IMR-90 (cell line): ENCODE measurements around the gene NDRG2. TPM values are rescaled to one million over a fixed set of nuclear protein-coding genes. Genes with fewer than 3 reads are reported as not detected.

Experiments used
- ATAC-seq: fragments of 200-7000 bp; cut with Tn5 transposase; 2 replicates; pipeline ENCODE4 v1.9.1; 2020; ENCODE audit warnings: low read depth, mild to moderate bottlenecking, moderate library complexity
- BruUV-seq: library from RNA; stranded (reverse); fragments of 400-500 nt; replicated peaks from 2 replicates; lab custom pipeline; 2021; lab: Mats Ljungman, UMichigan
- CTCF ChIA-PET: fragments of 300-600 bp; formaldehyde crosslinking; extraction: SDS; loops from one replicate; lab custom pipeline; 2021; ENCODE audit warnings: antibody characterized with exemption; lab: Yijun Ruan, JAX
- POLR2A ChIA-PET: fragments of 300-600 bp; sonication (Branson Sonifier 250); formaldehyde crosslinking; loops from one replicate; lab custom pipeline; 2022; ENCODE audit warnings: antibody characterized with exemption; ENCODE audit not compliant: unreplicated experiment; lab: Charles Lee
- DNase-seq: peaks from one replicate; pipeline ENCODE4 v3.0.0; 2013
- H2AFZ ChIP-seq: replicated peaks from 2 replicates; pipeline ENCODE3; 2013; ENCODE audit warnings: low read length, mild to moderate bottlenecking; ENCODE audit not compliant: poor library complexity
- H2AK5ac ChIP-seq: 2 replicates; pipeline ENCODE4 v1.6.1; 2013; ENCODE audit warnings: low read depth, low read length, inconsistent platforms
- H2AK9ac ChIP-seq: replicated peaks from 2 replicates; pipeline ENCODE3; 2013; ENCODE audit warnings: mild to moderate bottlenecking, low read depth, low read length, moderate library complexity; ENCODE audit not compliant: poor library complexity
- H2BK120ac ChIP-seq: 2 replicates; pipeline ENCODE4 v1.6.1; 2013; ENCODE audit warnings: low read depth, low read length, inconsistent platforms
- H2BK15ac ChIP-seq: 3 replicates; pipeline ENCODE4 v1.6.1; 2013; ENCODE audit warnings: low read depth, low read length, inconsistent platforms
- H2BK20ac ChIP-seq: 2 replicates; pipeline ENCODE4 v1.6.1; 2013; ENCODE audit warnings: low read depth, mild to moderate bottlenecking, inconsistent platforms, low read length, moderate library complexity
- H2BK5ac ChIP-seq: 2 replicates; pipeline ENCODE4 v1.6.1; 2013; ENCODE audit warnings: mild to moderate bottlenecking, low read depth, low read length, inconsistent platforms; ENCODE audit not compliant: poor library complexity, severe bottlenecking
- H3K14ac ChIP-seq: replicated peaks from 2 replicates; pipeline ENCODE4 v1.6.1; 2013; ENCODE audit warnings: low read depth, low read length, inconsistent platforms
- H3K18ac ChIP-seq: 2 replicates; pipeline ENCODE4 v1.6.1; 2013; ENCODE audit warnings: low read depth, low read length, control low read depth
- H3K23ac ChIP-seq: 2 replicates; pipeline ENCODE4 v1.6.1; 2013; ENCODE audit warnings: low read depth, low read length, inconsistent platforms
- H3K27ac ChIP-seq: 2 replicates; pipeline ENCODE4 v1.5.1; 2013; ENCODE audit warnings: mild to moderate bottlenecking, control low read depth, low read length; ENCODE audit not compliant: insufficient read depth
- H3K27me3 ChIP-seq: 2 replicates; pipeline ENCODE4 v1.6.1; 2013; ENCODE audit warnings: low read length; ENCODE audit not compliant: control insufficient read depth, insufficient read depth
- H3K36me3 ChIP-seq: 2 replicates; pipeline ENCODE4 v1.6.1; 2013; ENCODE audit warnings: low read length, mixed read lengths; ENCODE audit not compliant: control insufficient read depth, insufficient read depth
- H3K4ac ChIP-seq: 2 replicates; pipeline ENCODE4 v1.6.1; 2013; ENCODE audit warnings: low read depth, low read length, inconsistent platforms
- H3K4me1 ChIP-seq: 2 replicates; pipeline ENCODE4 v1.6.1; 2013; ENCODE audit warnings: low read length, mixed read lengths; ENCODE audit not compliant: control insufficient read depth, insufficient read depth
- H3K4me2 ChIP-seq: 2 replicates; pipeline ENCODE4 v1.6.1; 2013; ENCODE audit warnings: low read depth, mild to moderate bottlenecking, control low read depth, low read length, moderate library complexity
- H3K4me3 ChIP-seq: 2 replicates; pipeline ENCODE4 v1.5.1; 2013; ENCODE audit warnings: low read depth, mild to moderate bottlenecking, control low read depth, low read length, moderate library complexity; ENCODE audit not compliant: insufficient read depth
- H3K56ac ChIP-seq: 2 replicates; pipeline ENCODE4 v1.6.1; 2013; ENCODE audit warnings: low read length, inconsistent platforms; ENCODE audit not compliant: insufficient read depth; ENCODE audit errors: extremely low read depth
- H3K79me1 ChIP-seq, 2 experiments: 2 replicates each; pipeline ENCODE4 v1.6.1; 2013; ENCODE audit warnings: low read length in 2 of 2, inconsistent platforms in 1 of 2, low read depth in 1 of 2
- H3K9ac ChIP-seq: 2 replicates; pipeline ENCODE4 v1.6.1; 2013; ENCODE audit warnings: low read depth, low read length, control low read depth
- H3K9me1 ChIP-seq: 2 replicates; pipeline ENCODE4 v1.6.1; 2013; ENCODE audit warnings: low read length, inconsistent platforms; ENCODE audit not compliant: insufficient read depth
- H3K9me3 ChIP-seq: 2 replicates; pipeline ENCODE4 v1.6.1; 2013; ENCODE audit warnings: low read length; ENCODE audit not compliant: control insufficient read depth, insufficient read depth
- H4K20me1 ChIP-seq: 2 replicates; pipeline ENCODE4 v1.6.1; 2013; ENCODE audit warnings: low read length, inconsistent platforms; ENCODE audit not compliant: insufficient read depth
- H4K5ac ChIP-seq: 2 replicates; pipeline ENCODE4 v1.6.1; 2013; ENCODE audit warnings: mild to moderate bottlenecking, low read depth, low read length, control low read depth
- H4K8ac ChIP-seq, 2 experiments: 2 replicates each; pipeline ENCODE4 v1.6.1; 2013; ENCODE audit warnings: low read depth in 2 of 2, low read length in 2 of 2, control low read depth in 1 of 2, inconsistent platforms in 1 of 2
- H4K91ac ChIP-seq: 2 replicates; pipeline ENCODE4 v1.6.1; 2013; ENCODE audit warnings: low read depth, low read length, inconsistent platforms; ENCODE audit not compliant: insufficient read depth
- BHLHE40 ChIP-seq: fragments of 150-350 bp; IDR thresholded peaks from 2 replicates; pipeline ENCODE4 v1.6.1; 2016; ENCODE audit warnings: mild to moderate bottlenecking, low read depth, low read length
- FOS ChIP-seq: fragments of 150-350 bp; IDR thresholded peaks from 2 replicates; pipeline ENCODE4 v1.6.1; 2016; ENCODE audit warnings: low read depth, low read length
- MAFK ChIP-seq: IDR thresholded peaks from 2 replicates; pipeline ENCODE4 v1.6.1; 2012; ENCODE audit warnings: low read depth, low read length, improper control_type of control experiment
- MXI1 ChIP-seq: IDR thresholded peaks from 2 replicates; pipeline ENCODE4 v1.6.1; 2012; ENCODE audit warnings: low read depth, mild to moderate bottlenecking, low read length, moderate library complexity, borderline replicate concordance
- NFE2L2 ChIP-seq: fragments of 150-350 bp; IDR thresholded peaks from 2 replicates; pipeline ENCODE4 v1.6.1; 2016; ENCODE audit warnings: low read depth, mild to moderate bottlenecking, low read length
- RAD21 ChIP-seq: IDR thresholded peaks from 2 replicates; pipeline ENCODE4 v1.6.1; 2012; ENCODE audit warnings: low read length, improper control_type of control experiment
- RFX5 ChIP-seq: IDR thresholded peaks from 2 replicates; pipeline ENCODE4 v1.8.0; 2012; ENCODE audit warnings: low read depth, mild to moderate bottlenecking, low read length, moderate library complexity
- WGBS, 2 experiments: methylation state at CpG; one replicate each; pipeline versions ENCODE4 v1.1.5 to v1.1.7; 2013; ENCODE audit warnings: missing lambda C conversion rate in 2 of 2; ENCODE audit not compliant: insufficient read length in 1 of 2; ENCODE audit errors: extremely low coverage in 2 of 2; 5-methylcytosine and 5-hydroxymethylcytosine counted together
- dilution Hi-C: fragments of 300-500 bp; cut with HindIII; formaldehyde crosslinking; loops from one replicate; pipeline ENCODE4 v1.14.3; 2018; ENCODE audit warnings: low sequenced_read_pairs; ENCODE audit not compliant: unreplicated experiment
- in situ Hi-C: fragments of 300-500 bp; cut with MboI; formaldehyde crosslinking; loops from 3 replicates; pipeline ENCODE4 v1.14.3; 2019; ENCODE audit warnings: low sequenced_read_pairs, inconsistent platforms, mixed read lengths
- intact Hi-C: fragments of 100-400 bp; cut with micrococcal nuclease; formaldehyde crosslinking; loops from 2 replicates; pipeline ENCODE4 v1.10.0; 2022
- polyA plus RNA-seq, 3 experiments: library from polyadenylated mRNA; depleted of rRNA; stranded (reverse); fragments of >200 nt; gene quantifications; 2 replicates each; pipeline ENCODE4 v1.2.3, GENCODE V29; 2012; ENCODE audit warnings: low replicate concordance in 1 of 3
- total RNA-seq: library from RNA; depleted of rRNA; stranded (reverse); fragments of >200 nt; gene quantifications from 2 replicates; pipeline ENCODE4 v1.2.3, GENCODE V29; 2012
- TF ChIP-seq, protein P1 (sequence below): conservative IDR thresholded peaks from 2 replicates; pipeline ENCODE4 v1.5.1; 2012; ENCODE audit warnings: mild to moderate bottlenecking, low read depth, low read length, improper control_type of control experiment
- TF ChIP-seq, protein P2 (sequence below): fragments of 150-350 bp; IDR thresholded peaks from 2 replicates; pipeline ENCODE4 v1.6.1; 2016; ENCODE audit warnings: low read depth, mild to moderate bottlenecking, low read length, moderate library complexity, borderline replicate concordance

Gene NDRG2
- total and polyA plus RNA-seq, 2 of the 4 experiments (the other 2 are of a cell fraction): 0.36 to 1.5 TPM

DNA sequence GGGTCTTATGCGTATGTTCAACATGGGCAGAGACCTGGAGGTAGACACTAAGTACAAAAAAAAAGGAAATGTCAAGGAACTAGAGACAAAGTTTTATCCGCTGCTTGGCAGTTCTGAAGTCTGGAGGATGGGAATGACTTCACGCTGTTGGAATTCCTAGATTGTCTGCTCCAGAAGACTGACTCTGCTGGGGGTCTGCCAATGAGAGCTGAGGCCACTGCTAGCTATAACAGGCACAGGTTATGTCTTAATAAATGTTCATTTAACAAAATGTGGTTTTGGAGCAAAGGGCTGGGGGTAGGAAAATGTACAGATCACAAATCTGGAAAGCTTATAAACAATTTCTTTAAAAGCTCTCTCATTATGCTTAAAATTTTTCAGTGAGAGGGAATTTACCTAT lies 38.6 kb upstream of the NDRG2 start:
- Histone ChIP-seq H3K18ac (no peak overlapping the region), H3K27ac (no peak overlapping the region), H2AK5ac (no peak overlapping the region), H2BK5ac (no peak overlapping the region), H2BK120ac (no peak overlapping the region), H4K91ac (no peak overlapping the region), H3K23ac (no peak overlapping the region), H3K79me1 (no peaks in the 10 kb centered on the region), H4K5ac (no peak overlapping the region), H2AFZ (no peak overlapping the region), H3K56ac (no peak overlapping the region), H2BK20ac (no peak overlapping the region), H3K9me3 (no peaks in the 10 kb centered on the region), H3K4me1 (no peaks in the 10 kb centered on the region; the same call in 1 of the 2 replicates), H3K4me2 (no peak overlapping the region), H3K4ac (no peak overlapping the region), H3K4me3 (no peak overlapping the region), H2AK9ac (no peak overlapping the region), H3K9ac (no peak overlapping the region), H3K36me3 (no peaks in the 10 kb centered on the region), H3K9me1 (peaks cover 3% of the 10 kb centered on the region; the same call in 1 of the 2 replicates), H2BK15ac (no peak overlapping the region), H3K27me3 (no peaks in the 10 kb centered on the region), H4K8ac (no peak overlapping the region), H4K20me1 (no peaks in the 10 kb centered on the region), H3K14ac (no peak overlapping the region)
- in situ Hi-C loops (no loop called here), intact Hi-C loops (no loop called here), dilution Hi-C loops (no loop called here)
- no TSS peak for BruUV-seq
- CTCF ChIA-PET: interaction anchor here (0.7 to 2.1 kb wide), 6 partner anchors 29 to 49 kb away, joined by 3 to 8 read pairs (median 4); no protein-coding TSS in a partner anchor
- DNase-seq: peak; percentile 86
- POLR2A ChIA-PET: no interaction called here
- TF ChIP-seq MAFK (no peak), NFE2L2 (no peak), MXI1 (no peak), FOS (no peak), BHLHE40 (no peak), RAD21 (no peak; the same call in 1 of the 2 replicates), RFX5 (no peak)
- TF ChIP-seq, protein P1, sequence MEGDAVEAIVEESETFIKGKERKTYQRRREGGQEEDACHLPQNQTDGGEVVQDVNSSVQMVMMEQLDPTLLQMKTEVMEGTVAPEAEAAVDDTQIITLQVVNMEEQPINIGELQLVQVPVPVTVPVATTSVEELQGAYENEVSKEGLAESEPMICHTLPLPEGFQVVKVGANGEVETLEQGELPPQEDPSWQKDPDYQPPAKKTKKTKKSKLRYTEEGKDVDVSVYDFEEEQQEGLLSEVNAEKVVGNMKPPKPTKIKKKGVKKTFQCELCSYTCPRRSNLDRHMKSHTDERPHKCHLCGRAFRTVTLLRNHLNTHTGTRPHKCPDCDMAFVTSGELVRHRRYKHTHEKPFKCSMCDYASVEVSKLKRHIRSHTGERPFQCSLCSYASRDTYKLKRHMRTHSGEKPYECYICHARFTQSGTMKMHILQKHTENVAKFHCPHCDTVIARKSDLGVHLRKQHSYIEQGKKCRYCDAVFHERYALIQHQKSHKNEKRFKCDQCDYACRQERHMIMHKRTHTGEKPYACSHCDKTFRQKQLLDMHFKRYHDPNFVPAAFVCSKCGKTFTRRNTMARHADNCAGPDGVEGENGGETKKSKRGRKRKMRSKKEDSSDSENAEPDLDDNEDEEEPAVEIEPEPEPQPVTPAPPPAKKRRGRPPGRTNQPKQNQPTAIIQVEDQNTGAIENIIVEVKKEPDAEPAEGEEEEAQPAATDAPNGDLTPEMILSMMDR: no peak
- TF ChIP-seq, protein P2, sequence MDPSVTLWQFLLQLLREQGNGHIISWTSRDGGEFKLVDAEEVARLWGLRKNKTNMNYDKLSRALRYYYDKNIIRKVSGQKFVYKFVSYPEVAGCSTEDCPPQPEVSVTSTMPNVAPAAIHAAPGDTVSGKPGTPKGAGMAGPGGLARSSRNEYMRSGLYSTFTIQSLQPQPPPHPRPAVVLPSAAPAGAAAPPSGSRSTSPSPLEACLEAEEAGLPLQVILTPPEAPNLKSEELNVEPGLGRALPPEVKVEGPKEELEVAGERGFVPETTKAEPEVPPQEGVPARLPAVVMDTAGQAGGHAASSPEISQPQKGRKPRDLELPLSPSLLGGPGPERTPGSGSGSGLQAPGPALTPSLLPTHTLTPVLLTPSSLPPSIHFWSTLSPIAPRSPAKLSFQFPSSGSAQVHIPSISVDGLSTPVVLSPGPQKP: no peak
- 33% methylated on average over 2 of the region's 3 CpGs; no CpG with 5 or more reads in 1 of the 2 experiments for WGBS, 2 experiments
- peak; percentile 87 for ATAC-seq
